Measurements from ENCODE around the gene GPC6. TPM values are rescaled to one million over a fixed set of nuclear protein-coding genes. Genes with fewer than 3 reads are reported as not detected.

Gene GPC6
- total RNA-seq, 1 donor from 2014 or later = 16.1 TPM

DNA sequence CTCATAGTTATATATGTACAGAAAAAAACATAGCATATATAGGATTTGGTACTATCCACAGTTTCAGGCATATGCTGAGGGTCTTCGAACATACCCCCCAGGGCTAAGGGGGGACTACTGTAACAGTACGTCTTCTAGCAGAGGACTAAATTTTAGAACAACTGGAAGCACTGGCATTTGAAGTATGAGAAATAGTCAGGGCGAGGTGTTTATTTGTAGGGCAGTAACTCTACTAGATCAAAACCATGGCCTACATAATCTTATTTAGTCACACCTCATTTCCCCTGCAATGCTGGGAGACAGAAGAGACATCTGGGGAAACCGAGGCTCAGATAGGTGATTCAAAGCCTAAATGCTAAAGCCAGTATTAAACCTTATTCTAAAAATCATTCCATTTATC is 1007.2 kb downstream of the GPC6 start:
- Mint-ChIP-seq H3K4me3 (ENCODE audit: unreplicated experiment) (no peak overlapping the region), H3K27me3 (ENCODE audit: unreplicated experiment) (peaks cover 2% of the 10 kb centered on the region), H3K4me1 (ENCODE audit: unreplicated experiment) (peaks cover 23% of the 10 kb centered on the region), H3K9me3 (ENCODE audit: unreplicated experiment) (no peaks in the 10 kb centered on the region), H3K27ac (ENCODE audit: unreplicated experiment) (no peak overlapping the region), H3K36me3 (ENCODE audit: low read depth, unreplicated experiment) (no peaks in the 10 kb centered on the region)
- TF ChIP-seq, protein P1, sequence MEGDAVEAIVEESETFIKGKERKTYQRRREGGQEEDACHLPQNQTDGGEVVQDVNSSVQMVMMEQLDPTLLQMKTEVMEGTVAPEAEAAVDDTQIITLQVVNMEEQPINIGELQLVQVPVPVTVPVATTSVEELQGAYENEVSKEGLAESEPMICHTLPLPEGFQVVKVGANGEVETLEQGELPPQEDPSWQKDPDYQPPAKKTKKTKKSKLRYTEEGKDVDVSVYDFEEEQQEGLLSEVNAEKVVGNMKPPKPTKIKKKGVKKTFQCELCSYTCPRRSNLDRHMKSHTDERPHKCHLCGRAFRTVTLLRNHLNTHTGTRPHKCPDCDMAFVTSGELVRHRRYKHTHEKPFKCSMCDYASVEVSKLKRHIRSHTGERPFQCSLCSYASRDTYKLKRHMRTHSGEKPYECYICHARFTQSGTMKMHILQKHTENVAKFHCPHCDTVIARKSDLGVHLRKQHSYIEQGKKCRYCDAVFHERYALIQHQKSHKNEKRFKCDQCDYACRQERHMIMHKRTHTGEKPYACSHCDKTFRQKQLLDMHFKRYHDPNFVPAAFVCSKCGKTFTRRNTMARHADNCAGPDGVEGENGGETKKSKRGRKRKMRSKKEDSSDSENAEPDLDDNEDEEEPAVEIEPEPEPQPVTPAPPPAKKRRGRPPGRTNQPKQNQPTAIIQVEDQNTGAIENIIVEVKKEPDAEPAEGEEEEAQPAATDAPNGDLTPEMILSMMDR (IDR thresholded peaks at IDR 0.05; ENCODE audit: unreplicated experiment) = no peak
- DNase-seq (ENCODE audit: low spot score) = no peak

DNA sequence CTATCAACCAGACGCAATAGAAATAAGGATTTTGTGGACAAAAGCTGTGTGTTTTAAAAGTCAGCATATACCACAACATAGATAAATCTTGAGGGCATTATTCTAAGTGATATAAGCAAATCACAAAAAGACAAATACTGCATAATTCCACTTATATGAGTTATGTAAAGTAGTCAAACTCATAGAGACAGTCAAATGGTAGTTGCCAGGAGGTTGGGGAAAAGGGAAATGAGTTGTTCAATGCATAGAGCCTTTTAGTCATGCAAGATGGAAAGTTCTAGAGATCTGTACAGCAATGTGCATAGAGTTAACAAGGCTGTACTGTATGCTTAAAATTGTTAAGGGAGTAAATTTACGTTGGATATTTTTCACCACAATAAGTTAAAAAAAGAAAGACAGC is 1008.1 kb downstream of the GPC6 start:
- Mint-ChIP-seq H3K4me1 (ENCODE audit: unreplicated experiment) (peaks cover 23% of the 10 kb centered on the region), H3K36me3 (ENCODE audit: low read depth, unreplicated experiment) (no peaks in the 10 kb centered on the region), H3K27me3 (ENCODE audit: unreplicated experiment) (peaks cover 2% of the 10 kb centered on the region), H3K9me3 (ENCODE audit: unreplicated experiment) (no peaks in the 10 kb centered on the region), H3K4me3 (ENCODE audit: unreplicated experiment) (no peak overlapping the region), H3K27ac (ENCODE audit: unreplicated experiment) (no peak overlapping the region)
- TF ChIP-seq, protein P1 (IDR thresholded peaks at IDR 0.05; ENCODE audit: unreplicated experiment) = no peak
- DNase-seq (ENCODE audit: low spot score) = no peak

DNA sequence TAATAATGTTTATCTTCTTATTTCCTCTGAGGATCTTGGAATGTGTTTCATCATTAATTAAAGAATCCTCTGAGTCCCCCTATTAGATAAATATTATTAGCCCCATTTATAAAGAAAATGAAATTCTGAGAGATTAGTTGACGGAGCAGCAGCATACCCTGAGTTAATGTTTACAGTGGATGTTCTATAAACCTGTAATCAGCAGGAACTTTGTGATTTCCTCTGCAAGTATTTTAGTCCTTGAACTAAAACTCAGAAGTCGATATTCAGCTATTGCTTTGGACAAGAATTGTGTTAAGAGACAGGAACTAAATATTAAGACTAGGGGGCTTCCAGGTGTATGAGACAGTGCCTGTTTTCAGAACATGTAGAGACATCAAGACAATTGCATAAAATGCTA is 1009.5 kb downstream of the GPC6 start:
- Mint-ChIP-seq H3K4me1 (ENCODE audit: unreplicated experiment) (peaks cover 23% of the 10 kb centered on the region), H3K27me3 (ENCODE audit: unreplicated experiment) (peaks cover 2% of the 10 kb centered on the region), H3K36me3 (ENCODE audit: low read depth, unreplicated experiment) (no peaks in the 10 kb centered on the region), H3K4me3 (ENCODE audit: unreplicated experiment) (no peak overlapping the region), H3K9me3 (ENCODE audit: unreplicated experiment) (no peaks in the 10 kb centered on the region), H3K27ac (ENCODE audit: unreplicated experiment) (no peak overlapping the region)
- no peak for DNase-seq (ENCODE audit: low spot score)
- TF ChIP-seq, protein P1 (IDR thresholded peaks at IDR 0.05; ENCODE audit: unreplicated experiment) = no peak

DNA sequence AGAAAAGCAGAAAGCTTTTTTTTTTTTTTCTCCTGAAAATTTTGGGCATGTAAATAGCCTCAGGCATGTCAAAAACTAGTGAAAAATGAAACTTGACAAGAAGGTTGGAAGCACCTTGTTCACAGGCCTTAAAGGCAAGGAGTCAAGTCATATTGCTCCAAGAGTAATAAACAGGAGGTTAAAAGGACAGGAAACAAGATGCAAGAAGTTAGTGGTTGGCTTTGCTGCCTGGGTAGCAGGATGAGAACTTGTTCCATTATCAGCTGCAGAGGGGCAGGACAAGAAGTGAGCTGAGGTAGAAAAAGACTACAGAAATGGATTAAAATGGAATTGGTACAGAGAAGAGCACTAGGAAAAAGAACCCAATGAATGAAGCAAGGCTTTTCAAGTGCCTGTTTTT is 1010.3 kb downstream of the GPC6 start:
- Mint-ChIP-seq H3K36me3 (ENCODE audit: low read depth, unreplicated experiment) (no peaks in the 10 kb centered on the region), H3K4me1 (ENCODE audit: unreplicated experiment) (peaks cover 23% of the 10 kb centered on the region), H3K9me3 (ENCODE audit: unreplicated experiment) (no peaks in the 10 kb centered on the region), H3K27ac (ENCODE audit: unreplicated experiment) (no peak overlapping the region), H3K4me3 (ENCODE audit: unreplicated experiment) (no peak overlapping the region), H3K27me3 (ENCODE audit: unreplicated experiment) (peaks cover 2% of the 10 kb centered on the region)
- DNase-seq (ENCODE audit: low spot score) = no peak
- TF ChIP-seq, protein P1 (IDR thresholded peaks at IDR 0.05; ENCODE audit: unreplicated experiment) = no peak

DNA sequence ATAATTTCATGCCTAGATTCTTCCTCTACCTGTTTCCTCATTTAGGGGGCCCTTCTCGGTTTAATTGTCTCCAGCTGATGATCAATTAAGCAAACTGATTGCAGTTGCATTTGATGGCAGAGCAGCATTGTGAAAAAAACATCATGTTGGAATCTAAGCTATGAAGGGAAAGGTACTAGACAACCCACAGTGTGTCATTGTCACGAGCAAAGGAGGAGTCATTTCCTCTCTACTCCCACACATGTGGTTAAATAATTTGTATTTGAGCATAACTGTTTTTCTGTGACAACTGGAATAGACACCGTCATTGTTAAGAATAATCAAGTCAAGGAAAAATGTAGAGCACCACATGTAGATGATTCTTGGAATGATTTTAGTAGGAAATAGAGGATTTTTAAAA is 1012.5 kb downstream of the GPC6 start:
- H3K27ac Mint-ChIP-seq (ENCODE audit: unreplicated experiment) = no peak overlapping the region
- H3K36me3 Mint-ChIP-seq (ENCODE audit: low read depth, unreplicated experiment) = no peaks in the 10 kb centered on the region
- H3K27me3 Mint-ChIP-seq (ENCODE audit: unreplicated experiment) = peaks cover 2% of the 10 kb centered on the region
- H3K4me3 Mint-ChIP-seq (ENCODE audit: unreplicated experiment) = no peak overlapping the region
- no peak for DNase-seq (ENCODE audit: low spot score)
- H3K9me3 Mint-ChIP-seq (ENCODE audit: unreplicated experiment) = no peaks in the 10 kb centered on the region
- TF ChIP-seq, protein P1 (IDR thresholded peaks at IDR 0.05; ENCODE audit: unreplicated experiment) = no peak
- H3K4me1 Mint-ChIP-seq (ENCODE audit: unreplicated experiment) = peaks cover 21% of the 10 kb centered on the region

Measured in endothelial cell (in vitro differentiated cells).